HG03064 (cell line): ENCODE results near the gene APOH.

Source experiments
- ATAC-seq: cut with Tn5 transposase; IDR thresholded peaks from one replicate; pipeline ENCODE4 v1.9.1; 2021; ENCODE audit warnings: low read depth; ENCODE audit not compliant: unreplicated experiment

The APOH gene

DNA sequence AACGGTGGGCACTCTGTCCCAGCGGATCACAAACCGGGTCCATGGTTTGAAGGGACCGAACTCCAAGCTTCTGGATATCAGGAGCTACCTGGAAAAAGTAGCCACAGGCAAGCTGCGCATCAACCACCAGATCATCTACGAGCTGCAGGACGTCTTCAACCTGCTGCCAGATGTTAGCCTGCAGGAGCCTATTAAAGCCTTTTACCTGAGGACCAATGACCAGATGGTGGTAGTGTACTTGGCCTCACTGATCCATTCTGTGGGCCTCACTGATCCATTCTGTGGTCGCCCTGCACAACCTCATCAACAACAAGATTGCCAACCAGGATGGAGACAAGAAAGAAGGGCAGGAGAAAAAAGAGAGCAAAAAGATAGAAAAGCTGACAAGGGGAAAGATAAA is 31.0 kb downstream of the APOH start:
- ATAC-seq, result no peak

GRCh38 chr17:66192378-66192687 is 36.9 kb downstream of the APOH start:
- ATAC-seq, result no peak

DNA sequence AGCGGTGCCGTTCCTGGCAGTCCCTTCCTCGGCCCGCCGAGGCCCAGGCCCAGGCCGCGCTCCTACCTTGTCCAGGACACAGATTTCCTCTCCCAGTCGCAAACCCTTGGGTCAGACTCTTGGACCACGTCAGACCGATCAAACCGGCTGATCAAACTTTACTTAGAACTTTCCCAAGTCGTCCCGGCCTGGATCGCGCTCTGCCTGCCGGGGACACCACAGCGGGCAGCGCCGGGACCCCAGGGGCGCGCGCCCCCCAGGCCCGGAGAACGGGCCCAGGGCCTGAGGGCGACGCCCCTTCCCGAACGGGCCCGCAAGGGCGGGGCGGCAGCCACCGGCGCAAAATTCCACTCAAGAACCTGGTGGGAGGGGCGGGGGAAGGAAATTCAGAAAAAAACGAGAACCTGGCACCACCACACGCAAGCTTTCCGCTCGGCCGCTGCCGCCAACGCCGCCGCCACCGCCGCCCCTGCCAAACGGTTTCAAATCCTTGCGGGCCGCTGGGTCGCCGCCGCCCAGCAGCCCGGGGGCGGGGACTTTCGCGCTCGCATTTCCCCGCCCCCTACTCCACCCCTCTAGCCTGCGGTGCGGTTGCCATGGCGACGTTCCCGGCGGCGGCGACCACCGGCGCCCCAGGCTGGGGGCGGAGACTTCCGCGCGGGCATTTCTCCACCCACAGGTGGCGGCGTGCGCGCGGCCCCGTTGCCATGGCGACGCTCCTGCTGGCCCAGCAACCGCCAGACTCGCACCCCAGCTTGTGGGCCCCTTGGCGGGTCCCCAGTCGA is 37.4 kb downstream of the APOH start, which contains the start of gene CEP112:
TSS of gene CEP112 (minus strand) at position 541 of the 785 bp plus-strand sequence.
- no peak for ATAC-seq

DNA sequence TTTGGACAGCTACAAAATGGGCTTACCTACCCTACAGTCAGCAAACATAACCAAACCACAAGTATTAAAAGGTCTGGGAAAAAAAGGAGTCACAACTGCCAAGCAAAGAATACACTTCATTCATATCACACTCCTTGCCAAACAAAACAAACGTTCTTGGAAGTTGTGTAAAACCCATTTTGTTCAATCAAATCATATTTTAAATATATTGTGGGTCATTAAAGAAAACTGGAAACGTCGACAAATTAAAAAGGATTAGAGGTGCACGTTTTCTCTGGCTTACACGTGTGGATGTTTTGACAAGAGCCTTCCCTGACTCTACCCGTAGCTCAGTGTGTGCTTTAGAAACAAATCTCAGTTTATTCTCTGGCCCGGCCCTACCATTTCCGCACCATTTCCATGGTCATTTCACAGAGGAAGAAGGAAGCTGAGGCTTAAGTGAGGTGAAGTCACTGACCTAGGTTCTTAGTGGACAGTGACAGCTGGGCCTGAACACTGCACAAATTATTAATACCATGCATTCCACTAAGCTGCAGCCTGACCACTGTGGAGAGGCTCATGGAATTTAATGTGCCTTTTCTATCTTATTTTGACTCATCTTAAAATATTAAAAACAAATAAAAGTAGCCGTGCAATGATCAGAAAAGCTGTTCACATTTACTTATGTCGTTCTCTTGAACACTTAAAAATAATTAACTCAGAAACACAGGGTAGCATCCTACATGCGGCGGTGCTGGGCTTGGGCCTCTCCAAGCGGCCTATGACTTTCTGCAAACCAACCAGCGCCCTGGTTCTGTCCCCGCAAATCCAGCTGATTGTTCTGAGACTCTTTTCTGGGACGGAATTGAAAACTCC is 38.2 kb downstream of the APOH start:
- no peak for ATAC-seq

GRCh38 chr17:66187718-66188117 is 41.5 kb downstream of the APOH start:
- no peak for ATAC-seq

DNA sequence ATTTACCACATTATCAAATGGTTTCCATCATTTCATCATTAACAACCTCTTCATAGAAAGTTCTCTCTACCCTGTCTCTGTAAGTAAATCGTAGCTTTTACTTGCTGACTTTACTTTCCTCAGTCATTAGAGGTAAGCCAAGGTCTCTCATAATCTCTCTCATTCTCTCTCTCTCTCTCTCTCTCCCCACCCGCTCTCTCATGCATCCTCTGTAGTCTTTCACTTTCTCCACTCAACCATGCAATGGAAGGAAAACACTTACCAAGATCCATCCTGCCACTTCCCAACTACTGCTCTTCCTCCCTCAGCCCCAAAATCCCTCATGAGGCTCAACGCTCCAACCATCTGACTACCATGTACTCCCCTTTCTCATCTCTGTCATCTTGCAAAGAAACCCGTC is 43.4 kb downstream of the APOH start:
- no peak for ATAC-seq

- ATAC-seq, result no peak
Observed at GRCh38 chr17:66184392-66184791, 44.8 kb downstream of the APOH start.

- no peak for ATAC-seq
Observed at GRCh38 chr17:66183529-66183928, 45.7 kb downstream of the APOH start.

DNA sequence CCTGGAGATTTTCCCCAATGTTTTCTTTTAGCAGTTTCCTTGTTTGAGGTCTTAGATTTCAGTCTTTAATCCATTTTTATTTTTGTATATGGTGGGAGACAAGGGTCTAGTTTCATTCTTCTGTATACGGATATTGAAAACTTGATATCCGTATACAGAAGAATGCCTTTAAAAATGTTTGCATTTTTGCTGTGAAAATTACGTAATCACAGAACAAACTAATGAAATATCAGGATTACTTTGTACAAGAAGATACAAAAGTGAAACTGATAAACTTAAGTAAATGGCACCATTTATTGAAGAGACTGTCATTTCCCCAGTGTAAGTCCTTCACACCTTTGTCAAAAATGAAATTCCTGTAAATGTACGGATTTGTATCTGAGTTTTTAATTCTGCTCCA is 50.6 kb downstream of the APOH start:
- no peak for ATAC-seq

DNA sequence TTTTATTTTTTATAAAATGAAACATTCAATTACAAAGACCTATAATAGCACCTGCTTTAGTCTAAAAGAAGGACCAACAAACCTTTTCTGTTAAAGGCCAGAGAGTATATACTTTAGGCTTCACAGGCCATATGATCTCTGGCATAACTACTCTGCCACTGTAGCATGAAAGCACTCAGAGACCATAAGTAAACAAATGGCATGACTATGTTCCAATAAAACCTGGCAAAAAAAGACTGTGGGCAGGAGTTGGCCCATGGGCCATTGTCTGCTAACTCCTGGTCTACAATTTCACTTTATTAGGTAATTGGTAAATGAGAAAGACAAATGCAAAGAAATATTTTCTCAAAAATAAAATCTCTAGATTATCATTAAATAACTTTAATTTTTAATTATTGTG is 52.2 kb downstream of the APOH start:
- ATAC-seq, result no peak

DNA sequence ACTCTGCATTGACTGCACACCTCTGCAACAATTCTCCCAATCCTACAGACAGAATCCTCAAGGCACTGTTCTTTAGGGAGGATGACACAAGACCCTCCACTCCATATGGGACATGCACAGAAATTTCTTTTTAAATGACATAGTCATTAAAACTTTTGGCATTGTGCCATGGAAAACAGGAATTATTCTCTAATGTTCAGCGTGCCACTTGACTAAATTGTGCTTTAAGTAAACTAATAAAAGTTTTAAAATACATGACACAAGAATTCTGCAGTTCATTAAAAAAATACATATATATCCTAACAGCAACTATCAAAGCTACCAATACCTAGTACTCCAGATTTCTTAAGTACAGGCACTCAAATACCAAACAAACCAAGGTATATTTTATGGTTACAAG is 53.3 kb downstream of the APOH start:
- ATAC-seq, result no peak

GRCh38 chr17:66172691-66173223 is 56.5 kb downstream of the APOH start:
- ATAC-seq, result no peak

GRCh38 chr17:66172144-66172543 is 57.1 kb downstream of the APOH start:
- no peak for ATAC-seq

GRCh38 chr17:66171692-66172091 is 57.5 kb downstream of the APOH start:
- no peak for ATAC-seq

GRCh38 chr17:66171172-66171571 is 58.0 kb downstream of the APOH start:
- ATAC-seq, result no peak

- ATAC-seq, result no peak
Observed at GRCh38 chr17:66169839-66170238, 59.4 kb downstream of the APOH start.

DNA sequence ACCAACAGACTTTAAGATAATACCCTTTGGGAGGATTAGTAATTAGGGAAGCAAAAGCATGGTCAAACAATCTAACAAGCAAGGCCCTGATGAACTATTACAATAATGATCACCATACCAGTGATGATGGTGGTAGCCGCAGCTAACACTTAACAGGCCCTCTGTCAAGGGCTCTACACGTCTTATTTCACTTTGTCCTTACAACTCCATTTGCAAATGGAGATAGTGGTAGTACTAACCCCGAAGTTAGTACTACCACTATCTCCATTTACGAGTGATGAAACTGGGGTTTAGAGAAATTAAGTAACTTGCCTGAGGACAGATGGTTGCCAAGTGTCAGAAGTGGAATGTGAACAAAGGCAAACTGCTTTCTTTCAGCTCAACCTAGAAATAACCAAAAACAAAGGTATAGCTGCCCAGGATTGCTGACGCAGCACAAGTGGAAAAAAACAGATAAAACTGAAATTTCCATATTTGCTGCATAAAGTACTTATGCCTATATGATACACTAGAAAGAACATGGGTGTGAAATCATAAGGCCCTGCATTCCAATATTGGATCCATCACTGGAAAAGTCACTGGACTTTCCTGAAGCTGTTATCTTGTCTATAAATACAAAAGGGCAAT is 61.9 kb downstream of the APOH start:
- ATAC-seq, result no peak

- no peak for ATAC-seq
Observed at GRCh38 chr17:66165537-66166123, 63.6 kb downstream of the APOH start.
